ENCODE results near the gene IGFL4.

Gene IGFL4

GRCh38 chr19:46033401-46033800 lies 7.4 kb downstream of the IGFL4 start:
- no peak for DNase-seq (ENCODE audit: low spot score)
- in situ Hi-C loops (cut with MboI; ENCODE audit: low pct_unique_long_range_greater_than_20kb, low sequenced_read_pairs, unreplicated experiment): no loop called here
- no peak for TF ChIP-seq CTCF (IDR thresholded peaks at IDR 0.05; ENCODE audit: extremely low read depth, insufficient read depth, missing control alignments)

- DNase-seq (ENCODE audit: low spot score): no peak
- in situ Hi-C loops (cut with MboI; ENCODE audit: low pct_unique_long_range_greater_than_20kb, low sequenced_read_pairs, unreplicated experiment): no loop called here
- TF ChIP-seq CTCF (IDR thresholded peaks at IDR 0.05; ENCODE audit: extremely low read depth, insufficient read depth, missing control alignments): no peak
Measured at GRCh38 chr19:46032597-46033025, 8.2 kb downstream of the IGFL4 start.

GRCh38 chr19:46031781-46032596 lies 8.8 kb downstream of the IGFL4 start:
- no peak for TF ChIP-seq CTCF (IDR thresholded peaks at IDR 0.05; ENCODE audit: extremely low read depth, insufficient read depth, missing control alignments)
- in situ Hi-C loops (cut with MboI; ENCODE audit: low pct_unique_long_range_greater_than_20kb, low sequenced_read_pairs, unreplicated experiment): no loop called here
- no peak for DNase-seq (ENCODE audit: low spot score)

- in situ Hi-C loops (cut with MboI; ENCODE audit: low pct_unique_long_range_greater_than_20kb, low sequenced_read_pairs, unreplicated experiment): no loop called here
Measured at GRCh38 chr19:46030812-46031550, 9.8 kb downstream of the IGFL4 start.

GRCh38 chr19:46025835-46026234 lies 15.0 kb downstream of the IGFL4 start:
- in situ Hi-C loops (cut with MboI; ENCODE audit: low pct_unique_long_range_greater_than_20kb, low sequenced_read_pairs, unreplicated experiment): loop anchor here (10.0 kb wide), 1 partner anchor 239 kb away; no protein-coding TSS in a partner anchor
- TF ChIP-seq CTCF (IDR thresholded peaks at IDR 0.05; ENCODE audit: extremely low read depth, insufficient read depth, missing control alignments): no peak
- no peak for DNase-seq (ENCODE audit: low spot score)

More at GRCh38 chr19:46030812-46031550, 9.8 kb downstream of the IGFL4 start:
- TF ChIP-seq CTCF (IDR thresholded peaks at IDR 0.05; ENCODE audit: extremely low read depth, insufficient read depth, missing control alignments): no peak
- DNase-seq (ENCODE audit: low spot score): no peak

- DNase-seq (ENCODE audit: low spot score): no peak
- TF ChIP-seq CTCF (IDR thresholded peaks at IDR 0.05; ENCODE audit: extremely low read depth, insufficient read depth, missing control alignments): no peak
- in situ Hi-C loops (cut with MboI; ENCODE audit: low pct_unique_long_range_greater_than_20kb, low sequenced_read_pairs, unreplicated experiment): loop anchor here (10.0 kb wide), 1 partner anchor 241 kb away; no protein-coding TSS in a partner anchor
Measured at GRCh38 chr19:46023311-46023779, 17.5 kb downstream of the IGFL4 start.

Data from GM13977 (cell line).